GM19043 (cell line): Measurements from ENCODE around the gene TOPORS.

Experiments
- ATAC-seq: cut with Tn5 transposase; IDR thresholded peaks from one replicate; pipeline ENCODE4 v1.9.1; 2021; ENCODE audit warnings: low read depth; ENCODE audit not compliant: unreplicated experiment

Gene TOPORS

GRCh38 chr9:32516241-32516640 lies 36.1 kb downstream of the TOPORS start:
- no peak for ATAC-seq

- ATAC-seq: no peak
Measured at GRCh38 chr9:32508728-32509127, 43.7 kb downstream of the TOPORS start.

GRCh38 chr9:32503008-32503407 lies 49.4 kb downstream of the TOPORS start:
- no peak for ATAC-seq

GRCh38 chr9:32502464-32502863 lies 49.9 kb downstream of the TOPORS start:
- no peak for ATAC-seq

GRCh38 chr9:32501868-32502267 lies 50.5 kb downstream of the TOPORS start:
- ATAC-seq: no peak

- ATAC-seq: peak; percentile 45
Measured at GRCh38 chr9:32500768-32501167, 51.6 kb downstream of the TOPORS start.

GRCh38 chr9:32497921-32498320 lies 54.5 kb downstream of the TOPORS start:
- no peak for ATAC-seq

GRCh38 chr9:32490601-32491000 lies 61.8 kb downstream of the TOPORS start:
- no peak for ATAC-seq
